ENCODE data around the gene FAM167B.

The FAM167B gene

DNA sequence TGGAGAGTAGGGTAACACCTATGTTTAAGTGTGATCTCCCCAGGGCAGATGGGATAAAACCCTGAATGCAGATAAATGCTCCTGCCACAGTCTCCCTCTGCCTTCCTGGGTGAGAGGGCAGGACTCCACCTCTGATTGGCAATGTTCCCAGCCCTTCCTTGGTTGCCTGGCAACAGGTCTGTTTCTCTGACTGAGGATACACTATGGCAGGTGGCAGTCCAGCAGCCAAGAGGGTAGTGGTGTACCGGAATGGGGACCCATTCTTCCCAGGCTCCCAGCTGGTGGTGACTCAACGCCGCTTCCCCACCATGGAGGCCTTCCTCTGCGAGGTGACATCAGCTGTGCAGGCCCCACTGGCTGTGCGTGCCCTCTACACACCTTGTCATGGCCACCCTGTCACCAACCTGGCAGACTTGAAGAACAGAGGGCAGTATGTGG, 38.1 kb upstream of the FAM167B start, which contains the start of gene DCDC2B:
TSS of gene DCDC2B (plus strand) at position 199 of the 438 bp plus-strand sequence. CDS start at position 204, 5 bp downstream.
- DNase-seq (ENCODE audit: low read depth), result no peak
- H3K4me3 ChIP-seq (ENCODE audit: low read depth, low read length), result no peak within 1 kb of the TSS
- no peak for TF ChIP-seq MYC (IDR thresholded peaks at IDR 0.05; ENCODE audit: low read depth, low read length)
- TF ChIP-seq, protein P1, sequence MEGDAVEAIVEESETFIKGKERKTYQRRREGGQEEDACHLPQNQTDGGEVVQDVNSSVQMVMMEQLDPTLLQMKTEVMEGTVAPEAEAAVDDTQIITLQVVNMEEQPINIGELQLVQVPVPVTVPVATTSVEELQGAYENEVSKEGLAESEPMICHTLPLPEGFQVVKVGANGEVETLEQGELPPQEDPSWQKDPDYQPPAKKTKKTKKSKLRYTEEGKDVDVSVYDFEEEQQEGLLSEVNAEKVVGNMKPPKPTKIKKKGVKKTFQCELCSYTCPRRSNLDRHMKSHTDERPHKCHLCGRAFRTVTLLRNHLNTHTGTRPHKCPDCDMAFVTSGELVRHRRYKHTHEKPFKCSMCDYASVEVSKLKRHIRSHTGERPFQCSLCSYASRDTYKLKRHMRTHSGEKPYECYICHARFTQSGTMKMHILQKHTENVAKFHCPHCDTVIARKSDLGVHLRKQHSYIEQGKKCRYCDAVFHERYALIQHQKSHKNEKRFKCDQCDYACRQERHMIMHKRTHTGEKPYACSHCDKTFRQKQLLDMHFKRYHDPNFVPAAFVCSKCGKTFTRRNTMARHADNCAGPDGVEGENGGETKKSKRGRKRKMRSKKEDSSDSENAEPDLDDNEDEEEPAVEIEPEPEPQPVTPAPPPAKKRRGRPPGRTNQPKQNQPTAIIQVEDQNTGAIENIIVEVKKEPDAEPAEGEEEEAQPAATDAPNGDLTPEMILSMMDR (IDR thresholded peaks at IDR 0.05; ENCODE audit: low read depth, low read length), result no peak
- TF ChIP-seq POLR2A (IDR thresholded peaks at IDR 0.05; ENCODE audit: extremely low read depth, insufficient read length), result no peak
- TF ChIP-seq, protein P2, sequence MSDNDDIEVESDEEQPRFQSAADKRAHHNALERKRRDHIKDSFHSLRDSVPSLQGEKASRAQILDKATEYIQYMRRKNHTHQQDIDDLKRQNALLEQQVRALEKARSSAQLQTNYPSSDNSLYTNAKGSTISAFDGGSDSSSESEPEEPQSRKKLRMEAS (IDR thresholded peaks at IDR 0.05; ENCODE audit: low read depth, low read length), result no peak

GRCh38 chr1:32215629-32216480, 31.2 kb upstream of the FAM167B start:
- TF ChIP-seq, protein P2 (IDR thresholded peaks at IDR 0.05; ENCODE audit: low read depth, low read length), result no peak
- TF ChIP-seq, protein P1 (IDR thresholded peaks at IDR 0.05; ENCODE audit: low read depth, low read length), result peak; percentile 72
- H3K4me3 ChIP-seq (ENCODE audit: low read depth, low read length), result no peak overlapping the region
- DNase-seq (ENCODE audit: low read depth), result peak; percentile 68

- DNase-seq (ENCODE audit: low read depth), result no peak
- TF ChIP-seq, protein P2 (IDR thresholded peaks at IDR 0.05; ENCODE audit: low read depth, low read length), result no peak
- TF ChIP-seq, protein P1 (IDR thresholded peaks at IDR 0.05; ENCODE audit: low read depth, low read length), result no peak
- TF ChIP-seq POLR2A (IDR thresholded peaks at IDR 0.05; ENCODE audit: extremely low read depth, insufficient read length), result no peak
- TF ChIP-seq MYC (IDR thresholded peaks at IDR 0.05; ENCODE audit: low read depth, low read length), result no peak
- H3K4me3 ChIP-seq (ENCODE audit: low read depth, low read length), result no peak overlapping the region
Observed at GRCh38 chr1:32216566-32216965, 30.5 kb upstream of the FAM167B start.

GRCh38 chr1:32219022-32219421, 28.0 kb upstream of the FAM167B start:
- TF ChIP-seq POLR2A (IDR thresholded peaks at IDR 0.05; ENCODE audit: extremely low read depth, insufficient read length), result no peak
- TF ChIP-seq, protein P1 (IDR thresholded peaks at IDR 0.05; ENCODE audit: low read depth, low read length), result no peak
- TF ChIP-seq MYC (IDR thresholded peaks at IDR 0.05; ENCODE audit: low read depth, low read length), result no peak
- TF ChIP-seq, protein P2 (IDR thresholded peaks at IDR 0.05; ENCODE audit: low read depth, low read length), result no peak
- DNase-seq (ENCODE audit: low read depth), result no peak
- H3K4me3 ChIP-seq (ENCODE audit: low read depth, low read length), result no peak overlapping the region

GRCh38 chr1:32220746-32221580, 26.1 kb upstream of the FAM167B start:
- H3K4me3 ChIP-seq (ENCODE audit: low read depth, low read length), result peak overlapping the region; percentile 95
- TF ChIP-seq POLR2A (IDR thresholded peaks at IDR 0.05; ENCODE audit: extremely low read depth, insufficient read length), result no peak
- TF ChIP-seq, protein P1 (IDR thresholded peaks at IDR 0.05; ENCODE audit: low read depth, low read length), result no peak
- no peak for DNase-seq (ENCODE audit: low read depth)
